ENCODE data around the gene RFX2.
"Not testable (repeated sequence)": the region's sequence is repeated elsewhere in the genome, so short reads cannot be mapped to it uniquely, and the experiment has no call there.

Gene RFX2

GRCh38 chr19:5968431-5969373 is 141.6 kb downstream of the RFX2 start:
- DNase-seq = no peak

- DNase-seq = peak; percentile 49 to 58
These were observed 142.3 kb downstream of the RFX2 start for GRCh38 chr19:5967994-5968430.

GRCh38 chr19:5967571-5967970 is 142.7 kb downstream of the RFX2 start:
- DNase-seq = no peak

- DNase-seq = no peak
These were observed 143.4 kb downstream of the RFX2 start for GRCh38 chr19:5966941-5967340.

- DNase-seq = no peak
These were observed 144.1 kb downstream of the RFX2 start for GRCh38 chr19:5966215-5966614.

- no peak for DNase-seq
These were observed 145.3 kb downstream of the RFX2 start for GRCh38 chr19:5964816-5965565.

GRCh38 chr19:5963855-5964254 is 146.4 kb downstream of the RFX2 start:
- no peak for DNase-seq

- DNase-seq = not testable (repeated sequence)
These were observed 147.0 kb downstream of the RFX2 start for GRCh38 chr19:5963259-5963658.

GRCh38 chr19:5961969-5962945 is 148.0 kb downstream of the RFX2 start:
- DNase-seq = peak; percentile 79 to 80

- not testable (repeated sequence) for DNase-seq
These were observed 148.7 kb downstream of the RFX2 start for GRCh38 chr19:5961641-5961968.

GRCh38 chr19:5960005-5961001 is 150.0 kb downstream of the RFX2 start:
- no peak for DNase-seq

- no peak for DNase-seq
These were observed 150.9 kb downstream of the RFX2 start for GRCh38 chr19:5959260-5960004.

- DNase-seq = no peak
These were observed 151.5 kb downstream of the RFX2 start for GRCh38 chr19:5958851-5959122.

- no peak for DNase-seq
These were observed 152.0 kb downstream of the RFX2 start for GRCh38 chr19:5958074-5958850.

GRCh38 chr19:5957170-5957569 is 153.1 kb downstream of the RFX2 start:
- no peak for DNase-seq

- DNase-seq = no peak
These were observed 153.6 kb downstream of the RFX2 start for GRCh38 chr19:5956728-5957127.

- no peak for DNase-seq
These were observed 154.0 kb downstream of the RFX2 start for GRCh38 chr19:5956323-5956722.

GRCh38 chr19:5955636-5955935 is 154.7 kb downstream of the RFX2 start:
- DNase-seq = no peak

- no peak for DNase-seq
These were observed 156.0 kb downstream of the RFX2 start for GRCh38 chr19:5954293-5954692.

GRCh38 chr19:5953680-5954213 is 156.6 kb downstream of the RFX2 start:
- peak; percentile 44 to 63 for DNase-seq

All from inflammatory macrophage (primary cell).